ENCODE measurements around the gene CAMTA1. TPM values are rescaled to one million over a fixed set of nuclear protein-coding genes. Genes with fewer than 3 reads are reported as not detected.

CAMTA1 gene
- polyA plus RNA-seq, 3 donors, result 81.9 to 89.8 (median 88.0) TPM

GRCh38 chr1:7046314-7046713, 261.1 kb downstream of the CAMTA1 start:
- DNase-seq (ENCODE audit: extremely low read depth in 1 of 11, low read depth in 9 of 11, low spot score in 4 of 11), result peak in 8 of 11 donors; percentile 31 to 76 (median 60)

GRCh38 chr1:7046891-7047290, 261.6 kb downstream of the CAMTA1 start:
- DNase-seq (ENCODE audit: extremely low read depth in 1 of 11, low read depth in 9 of 11, low spot score in 4 of 11), result no peak

DNA sequence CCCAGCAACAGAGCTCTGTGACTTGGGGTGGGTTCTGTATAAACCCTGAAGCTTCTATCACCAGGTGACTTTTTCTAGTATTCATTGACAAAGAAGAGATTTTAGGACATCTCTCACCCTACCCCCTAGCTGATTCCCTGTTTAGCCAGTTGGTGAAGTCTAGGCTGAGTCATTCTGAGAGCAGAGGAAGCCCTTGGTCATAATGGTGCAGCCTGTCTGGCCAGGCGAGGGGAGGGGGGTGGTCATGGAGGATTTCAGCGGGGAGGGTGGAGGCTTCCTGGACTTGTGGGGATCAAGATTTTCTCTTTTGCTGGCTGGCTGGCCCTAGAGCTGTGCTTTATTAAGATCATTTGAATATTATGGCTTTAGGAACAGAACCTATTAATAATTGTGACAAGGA, 262.6 kb downstream of the CAMTA1 start:
- DNase-seq (ENCODE audit: extremely low read depth in 1 of 11, low read depth in 9 of 11, low spot score in 4 of 11), result no peak

DNA sequence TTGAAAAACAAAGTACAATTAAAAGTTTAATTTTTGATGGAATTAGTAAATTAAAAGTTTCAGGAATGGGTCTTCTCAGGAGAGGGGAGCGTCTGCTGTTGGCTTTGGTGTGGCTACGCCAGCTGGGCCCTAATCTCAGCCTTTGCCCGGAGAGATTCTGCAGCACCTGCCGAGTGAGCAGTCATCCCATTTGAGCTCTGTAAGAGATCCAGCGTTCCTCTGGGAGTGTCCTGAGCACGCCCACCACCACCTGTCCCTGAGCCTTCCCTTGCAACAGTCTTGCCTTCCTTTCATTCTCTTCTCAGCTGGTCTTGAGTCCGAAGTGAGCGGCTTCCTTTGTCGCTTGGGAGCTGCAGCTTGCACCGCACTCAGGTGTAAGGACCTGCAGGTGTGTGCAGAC, 263.1 kb downstream of the CAMTA1 start:
- DNase-seq (ENCODE audit: extremely low read depth in 1 of 11, low read depth in 9 of 11, low spot score in 4 of 11), result no peak

DNA sequence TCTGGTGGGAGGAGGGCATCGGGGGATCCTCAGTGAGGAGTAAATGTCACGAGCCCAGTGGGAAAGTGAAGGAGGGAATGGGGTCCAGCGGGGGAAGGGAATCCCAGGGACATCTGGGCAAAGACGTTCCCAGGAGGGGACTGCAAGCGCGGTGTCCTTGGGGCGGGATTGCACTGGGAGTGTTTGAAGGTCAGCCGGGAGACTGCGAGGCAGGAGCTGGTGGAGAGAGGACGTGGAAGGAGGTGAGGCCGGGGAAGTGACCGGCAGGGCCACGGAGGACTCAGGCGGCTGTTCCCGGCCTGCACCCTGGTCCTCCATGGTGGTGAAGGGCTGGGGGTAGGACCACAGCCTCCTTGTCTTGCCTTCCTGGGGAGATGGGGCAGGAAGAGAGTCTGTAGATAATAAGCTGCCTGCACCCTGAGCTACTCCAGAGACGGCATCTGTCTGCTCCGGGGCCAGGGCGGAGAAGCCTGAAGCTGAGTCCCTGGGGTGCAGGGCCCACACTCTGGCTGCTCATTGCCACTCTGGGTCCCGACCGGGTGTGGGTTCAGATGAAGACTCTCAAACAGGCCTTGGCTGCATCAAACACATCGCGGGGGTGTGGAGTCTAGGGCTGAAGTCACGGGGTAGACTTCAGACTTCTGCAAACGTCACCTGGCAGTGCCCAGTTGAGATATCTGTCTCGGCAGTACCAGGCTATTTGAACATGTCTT, 264.8 kb downstream of the CAMTA1 start:
- DNase-seq (ENCODE audit: extremely low read depth in 1 of 11, low read depth in 9 of 11, low spot score in 4 of 11), result no peak

DNA sequence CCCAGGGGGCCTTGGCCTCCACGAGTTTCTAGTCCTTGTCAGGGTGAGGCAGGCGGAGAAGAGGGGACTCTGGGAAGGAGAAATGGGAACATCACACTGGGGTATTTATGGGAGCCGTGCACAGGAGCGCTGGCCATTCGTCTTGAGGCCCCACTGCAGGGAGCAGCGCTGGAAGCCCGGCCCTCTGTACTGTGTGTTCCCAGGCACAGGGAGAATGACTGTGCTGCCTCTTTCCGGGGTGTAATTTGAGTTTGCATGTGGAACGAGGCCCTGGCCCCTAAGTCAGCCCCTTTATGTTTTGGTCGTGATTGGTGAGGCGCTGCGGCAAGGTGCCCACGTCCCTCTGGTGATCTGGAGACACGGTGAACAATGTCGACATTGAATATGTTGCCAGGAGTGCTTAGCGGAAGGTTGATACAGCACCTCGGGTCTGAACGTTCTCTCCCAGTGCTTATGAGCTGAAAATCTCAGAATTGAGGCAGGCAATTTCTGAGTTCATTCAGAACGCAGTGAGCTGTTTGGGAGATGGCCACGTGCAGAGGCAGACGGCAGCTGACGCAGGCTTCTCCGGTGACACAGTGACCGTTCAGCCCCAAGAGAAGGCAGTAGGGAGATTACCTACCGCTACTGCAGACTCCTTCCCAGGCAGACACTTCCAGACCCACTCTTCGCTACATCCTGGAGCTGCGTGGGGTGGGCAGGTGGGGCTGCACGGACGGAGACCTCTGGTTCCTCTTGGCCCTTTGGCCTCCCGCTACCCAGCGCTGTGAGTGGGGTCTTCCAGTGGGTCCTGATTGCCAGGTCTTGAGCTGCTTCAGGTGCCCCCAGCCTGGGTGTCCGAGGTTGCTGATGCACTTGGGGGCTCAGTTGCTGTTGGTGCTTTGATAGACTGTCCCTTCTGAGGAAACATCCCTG, 265.8 kb downstream of the CAMTA1 start:
- no peak for DNase-seq (ENCODE audit: extremely low read depth in 1 of 11, low read depth in 9 of 11, low spot score in 4 of 11)

DNA sequence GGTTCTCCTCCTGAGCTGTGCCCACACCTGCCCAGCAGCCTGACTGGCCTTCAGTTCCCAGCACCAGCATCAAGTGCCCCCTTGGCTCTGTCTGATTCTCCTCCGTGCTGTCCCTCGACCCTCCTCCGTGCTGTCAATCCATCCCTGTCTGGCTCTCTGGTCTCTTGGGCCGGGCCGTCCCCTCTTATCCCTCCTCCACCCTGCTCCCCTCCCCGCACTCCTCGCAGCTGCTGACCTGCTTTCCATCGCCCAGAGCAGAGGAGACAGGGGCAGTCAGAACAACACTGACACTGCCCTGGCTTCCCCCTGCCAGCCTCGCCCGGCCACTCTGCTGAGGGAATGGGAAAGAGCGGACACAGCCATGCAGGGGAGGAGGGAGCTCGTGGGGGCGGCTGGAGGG, 267.4 kb downstream of the CAMTA1 start:
- no peak for DNase-seq (ENCODE audit: extremely low read depth in 1 of 11, low read depth in 9 of 11, low spot score in 4 of 11)

DNA sequence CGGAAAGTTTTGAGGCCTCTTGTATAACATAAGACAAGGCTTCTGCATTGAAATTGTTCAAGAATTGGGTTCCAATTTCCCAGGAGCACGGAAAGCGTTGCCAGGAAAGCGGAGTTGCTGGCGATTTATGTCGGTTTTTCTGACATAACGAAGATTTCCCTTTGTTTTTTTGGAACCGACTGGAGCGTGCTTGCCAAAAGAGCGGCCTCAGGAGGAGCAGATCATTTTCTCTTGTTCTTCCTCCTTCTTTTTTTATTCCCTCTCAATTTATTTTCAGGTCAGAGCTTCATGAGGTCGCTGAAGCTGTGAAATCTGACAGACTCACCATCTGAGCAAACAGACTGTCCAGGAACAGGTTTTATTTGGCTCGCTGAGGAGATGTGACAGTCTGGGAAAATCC, 275.5 kb downstream of the CAMTA1 start:
- no peak for DNase-seq (ENCODE audit: extremely low read depth in 1 of 11, low read depth in 9 of 11, low spot score in 4 of 11)

GRCh38 chr1:7062346-7063061, 277.2 kb downstream of the CAMTA1 start:
- DNase-seq (ENCODE audit: extremely low read depth in 1 of 11, low read depth in 9 of 11, low spot score in 4 of 11), result no peak

GRCh38 chr1:7063981-7064380, 278.7 kb downstream of the CAMTA1 start:
- DNase-seq (ENCODE audit: extremely low read depth in 1 of 11, low read depth in 9 of 11, low spot score in 4 of 11), result no peak

DNA sequence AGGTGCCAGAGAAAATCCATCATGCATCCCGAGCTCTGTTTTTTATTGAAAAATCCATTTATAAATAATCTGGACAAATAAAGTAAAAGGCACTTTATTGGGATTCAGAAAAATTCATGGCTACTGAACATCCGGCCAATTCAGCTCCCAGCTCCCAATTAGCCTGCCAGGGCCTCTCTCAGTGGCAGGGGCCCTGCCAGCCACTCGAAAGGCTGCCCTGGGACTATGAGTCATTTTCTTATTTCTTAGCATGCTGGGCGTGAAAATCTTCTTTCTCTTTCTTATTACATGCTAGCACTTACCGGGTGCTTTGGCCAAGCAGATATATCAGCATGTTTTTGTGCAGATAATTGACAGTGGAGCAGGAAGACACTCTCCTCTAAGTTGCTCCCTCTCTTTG, 283.3 kb downstream of the CAMTA1 start:
- no peak for DNase-seq (ENCODE audit: extremely low read depth in 1 of 11, low read depth in 9 of 11, low spot score in 4 of 11)

GRCh38 chr1:7069931-7070330, 284.7 kb downstream of the CAMTA1 start:
- peak in 2 of 11 donors; percentile 12 to 20 for DNase-seq (ENCODE audit: extremely low read depth in 1 of 11, low read depth in 9 of 11, low spot score in 4 of 11)

DNA sequence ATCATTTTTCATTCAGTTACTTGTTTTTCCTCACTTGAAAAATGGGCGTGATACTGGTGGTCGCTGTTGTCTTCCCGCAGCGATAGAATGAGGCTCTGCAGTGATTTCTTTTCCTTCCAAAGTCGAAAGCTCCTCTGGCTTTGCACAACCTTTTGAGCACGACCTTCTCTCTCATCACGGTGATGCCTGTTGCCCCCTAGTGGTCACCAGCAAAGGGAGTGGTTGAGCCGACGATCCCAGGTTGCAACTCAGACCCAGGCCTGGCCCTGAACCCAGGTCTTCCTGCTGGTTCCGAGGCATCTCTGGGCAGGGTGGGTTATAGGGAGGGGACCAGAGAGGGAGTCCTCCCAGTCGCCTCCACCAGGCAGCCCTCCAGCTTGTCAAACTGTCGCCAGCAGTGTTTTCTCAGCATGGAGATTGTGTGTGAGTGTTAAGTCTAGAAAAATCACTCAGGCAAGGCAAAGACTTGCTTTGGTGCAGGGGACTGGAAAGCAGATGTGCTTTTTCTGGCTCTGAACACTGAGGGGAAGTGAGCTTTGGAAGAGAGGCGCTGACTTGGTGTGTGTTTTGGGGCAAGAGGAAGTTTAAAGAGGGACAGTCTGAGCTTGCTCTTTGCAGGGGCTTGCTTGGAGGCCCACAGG, 285.3 kb downstream of the CAMTA1 start:
- DNase-seq (ENCODE audit: extremely low read depth in 1 of 11, low read depth in 9 of 11, low spot score in 4 of 11), result peak; percentile 31 to 63 (median 43)

DNA sequence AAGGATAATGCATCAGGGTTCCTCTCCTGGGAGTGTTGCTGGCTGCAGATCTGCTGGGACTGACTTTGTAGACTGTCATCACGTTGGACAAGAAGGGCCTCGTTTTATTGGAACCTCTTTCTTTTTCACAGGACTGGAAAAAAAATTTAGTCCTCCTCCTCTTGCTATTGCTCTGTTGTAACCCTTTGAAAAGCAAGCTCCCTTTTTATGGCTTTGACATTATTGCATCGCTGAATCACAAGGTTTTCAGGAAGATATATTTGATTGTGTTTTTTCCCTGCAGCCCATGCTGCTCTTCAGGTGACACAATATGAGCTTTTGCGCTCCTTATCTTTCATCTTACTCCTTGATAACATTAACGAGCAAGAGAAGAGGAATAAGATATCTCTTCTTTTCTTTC, 290.9 kb downstream of the CAMTA1 start:
- no peak for DNase-seq (ENCODE audit: extremely low read depth in 1 of 11, low read depth in 9 of 11, low spot score in 4 of 11)

DNA sequence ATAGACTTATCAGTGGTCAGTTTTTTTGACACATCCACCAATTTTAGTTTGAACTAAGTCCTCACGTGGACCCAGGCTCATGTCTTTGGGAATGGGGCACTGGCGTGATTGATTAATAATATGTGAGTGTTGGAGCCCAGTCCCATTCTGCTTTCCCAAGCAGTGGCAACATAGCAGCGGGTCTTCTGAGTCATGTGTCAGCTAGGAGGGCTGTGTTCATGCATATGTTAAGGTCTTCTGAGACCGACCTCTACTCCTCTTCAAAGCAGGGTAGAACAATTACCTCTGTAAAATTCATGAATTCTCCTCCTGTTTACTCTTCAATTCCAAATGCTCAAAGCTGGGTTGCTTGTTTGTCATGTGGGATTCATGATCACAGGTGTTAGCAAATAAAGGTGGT, 291.3 kb downstream of the CAMTA1 start:
- DNase-seq (ENCODE audit: extremely low read depth in 1 of 11, low read depth in 9 of 11, low spot score in 4 of 11), result no peak

- no peak for DNase-seq (ENCODE audit: extremely low read depth in 1 of 11, low read depth in 9 of 11, low spot score in 4 of 11)
These were observed 291.9 kb downstream of the CAMTA1 start for GRCh38 chr1:7077136-7077535.

DNA sequence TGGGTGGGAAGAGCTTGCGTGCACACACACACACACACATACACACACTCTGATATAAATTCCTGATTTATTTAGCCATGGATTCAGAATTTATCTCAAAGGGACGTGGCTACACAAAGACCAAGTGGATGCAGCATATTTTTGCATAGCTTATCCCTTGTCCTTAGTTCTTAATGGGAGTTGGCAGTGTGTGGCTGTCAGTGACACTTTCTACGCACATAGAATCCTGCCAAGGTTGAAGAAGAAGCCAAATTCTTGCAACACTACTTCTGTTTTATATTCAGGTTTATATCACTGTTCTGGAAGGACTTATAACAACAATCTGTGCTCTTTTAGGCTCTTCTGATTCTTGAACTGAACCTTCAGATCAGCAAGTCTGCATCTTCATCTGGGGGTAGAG, 292.7 kb downstream of the CAMTA1 start:
- no peak for DNase-seq (ENCODE audit: extremely low read depth in 1 of 11, low read depth in 9 of 11, low spot score in 4 of 11)

DNA sequence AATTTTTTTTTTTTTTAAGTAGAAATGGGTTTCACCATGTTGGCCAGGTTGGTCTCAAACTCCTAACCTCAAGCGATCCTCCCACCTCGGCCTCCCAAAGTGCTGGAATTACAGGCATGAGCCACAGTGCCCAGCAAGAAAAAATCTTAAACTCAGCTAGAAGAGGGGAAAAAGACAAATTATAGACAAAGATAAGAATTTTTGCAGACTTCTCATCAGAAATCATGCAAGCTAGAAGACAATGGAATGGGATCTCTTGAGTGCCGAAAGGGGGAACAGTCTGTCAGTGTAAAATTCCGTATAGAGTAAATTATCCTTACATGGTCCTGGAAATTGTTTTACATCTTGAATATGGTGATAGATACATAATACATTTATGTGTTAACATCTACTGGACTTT, 294.4 kb downstream of the CAMTA1 start:
- DNase-seq (ENCODE audit: extremely low read depth in 1 of 11, low read depth in 9 of 11, low spot score in 4 of 11), result no peak

- DNase-seq (ENCODE audit: extremely low read depth in 1 of 11, low read depth in 9 of 11, low spot score in 4 of 11), result no peak
These were observed 299.1 kb downstream of the CAMTA1 start for GRCh38 chr1:7084232-7084894.
